Testis (tissue), 2 donors: ENCODE data around the gene ANKRD13C.

Experiments
- POLR2A ChIP-seq: fragments of 450-650 bp; IDR thresholded peaks from one replicate; pipeline ENCODE4 v1.6.1; 2017; ENCODE audit warnings: antibody characterized with exemption, mild to moderate bottlenecking, moderate library complexity
- TF ChIP-seq, protein P1 (sequence below), 3 experiments: fragments of 450-650 bp in 2 of 3; fragments of 200-600 bp in 1 of 3; sonication (generic) in 1 of 3; IDR thresholded peaks; one replicate each; pipeline ENCODE4 v1.5.1; 2016 to 2019; ENCODE audit warnings: antibody characterized with exemption in 3 of 3, mild to moderate bottlenecking in 2 of 3, moderate library complexity in 1 of 3

DNA sequence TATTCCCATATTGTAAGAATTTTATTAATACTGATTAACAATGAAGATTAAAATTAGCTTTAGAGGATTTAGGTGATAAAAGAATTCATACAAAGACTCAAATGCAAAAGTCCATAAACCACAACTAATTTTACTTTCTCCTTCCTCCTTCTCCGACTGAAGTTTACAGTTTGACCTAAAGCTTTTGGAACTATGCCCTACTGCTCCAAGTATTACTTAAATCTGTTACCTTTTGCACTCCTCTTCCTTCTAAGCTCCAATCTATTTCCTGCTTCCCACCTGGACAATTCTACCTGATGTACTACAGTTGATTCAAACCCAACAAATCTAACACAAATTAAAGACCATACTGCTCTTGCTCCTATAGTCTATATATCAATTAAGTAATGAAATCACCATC, 36.3 kb downstream of the ANKRD13C start:
- TF ChIP-seq, protein P1, sequence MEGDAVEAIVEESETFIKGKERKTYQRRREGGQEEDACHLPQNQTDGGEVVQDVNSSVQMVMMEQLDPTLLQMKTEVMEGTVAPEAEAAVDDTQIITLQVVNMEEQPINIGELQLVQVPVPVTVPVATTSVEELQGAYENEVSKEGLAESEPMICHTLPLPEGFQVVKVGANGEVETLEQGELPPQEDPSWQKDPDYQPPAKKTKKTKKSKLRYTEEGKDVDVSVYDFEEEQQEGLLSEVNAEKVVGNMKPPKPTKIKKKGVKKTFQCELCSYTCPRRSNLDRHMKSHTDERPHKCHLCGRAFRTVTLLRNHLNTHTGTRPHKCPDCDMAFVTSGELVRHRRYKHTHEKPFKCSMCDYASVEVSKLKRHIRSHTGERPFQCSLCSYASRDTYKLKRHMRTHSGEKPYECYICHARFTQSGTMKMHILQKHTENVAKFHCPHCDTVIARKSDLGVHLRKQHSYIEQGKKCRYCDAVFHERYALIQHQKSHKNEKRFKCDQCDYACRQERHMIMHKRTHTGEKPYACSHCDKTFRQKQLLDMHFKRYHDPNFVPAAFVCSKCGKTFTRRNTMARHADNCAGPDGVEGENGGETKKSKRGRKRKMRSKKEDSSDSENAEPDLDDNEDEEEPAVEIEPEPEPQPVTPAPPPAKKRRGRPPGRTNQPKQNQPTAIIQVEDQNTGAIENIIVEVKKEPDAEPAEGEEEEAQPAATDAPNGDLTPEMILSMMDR (IDR thresholded peaks at IDR 0.05) = no peak
- no peak for TF ChIP-seq POLR2A
